HL-60 (cell line): ENCODE data around the gene PPFIA2.
A peak's percentile ranks its signal among the peaks of the same experiment; 100 is the strongest.

Source experiments
- DNase-seq, 2 experiments: peaks; one replicate each; pipeline ENCODE4 v3.0.0-alpha.2; 2010 to 2020; ENCODE audit warnings: low read depth in 1 of 2, low spot score in 1 of 2
- H3K27ac ChIP-seq: fragments of 250-450 bp; sonication (Bioruptor Pico); replicated peaks from 2 replicates; pipeline ENCODE4 v1.5.1; 2020; ENCODE audit warnings: mild to moderate bottlenecking, moderate library complexity
- H3K27me3 ChIP-seq: fragments of 250-450 bp; sonication (Bioruptor Pico); 2 replicates; pipeline ENCODE4 v1.5.1; 2021; ENCODE audit warnings: mild to moderate bottlenecking, moderate library complexity; ENCODE audit not compliant: insufficient read depth, poor library complexity, severe bottlenecking
- H3K4me3 ChIP-seq: replicated peaks from 2 replicates; pipeline ENCODE4 v1.5.1; 2011; ENCODE audit warnings: mild to moderate bottlenecking, control low read depth, low read length; ENCODE audit not compliant: insufficient read depth
- GABPA ChIP-seq: IDR thresholded peaks from 2 replicates; pipeline ENCODE4 v1.6.1; 2012; ENCODE audit warnings: low read depth
- POLR2AphosphoS5 ChIP-seq: IDR thresholded peaks from 2 replicates; pipeline ENCODE4 v1.6.1; 2012; ENCODE audit warnings: low read depth
- REST ChIP-seq: IDR thresholded peaks from 2 replicates; pipeline ENCODE4 v1.6.1; 2012; ENCODE audit warnings: low read depth; ENCODE audit not compliant: insufficient replicate concordance
- SPI1 ChIP-seq: IDR thresholded peaks from 2 replicates; pipeline ENCODE4 v1.6.1; 2012; ENCODE audit warnings: low read depth, mild to moderate bottlenecking, borderline replicate concordance
- TF ChIP-seq, protein P1 (sequence below): IDR thresholded peaks from one replicate; pipeline ENCODE4 v1.5.1; 2011; ENCODE audit warnings: low read length, control low read depth, inconsistent platforms; ENCODE audit not compliant: insufficient read depth

PPFIA2 gene

DNA sequence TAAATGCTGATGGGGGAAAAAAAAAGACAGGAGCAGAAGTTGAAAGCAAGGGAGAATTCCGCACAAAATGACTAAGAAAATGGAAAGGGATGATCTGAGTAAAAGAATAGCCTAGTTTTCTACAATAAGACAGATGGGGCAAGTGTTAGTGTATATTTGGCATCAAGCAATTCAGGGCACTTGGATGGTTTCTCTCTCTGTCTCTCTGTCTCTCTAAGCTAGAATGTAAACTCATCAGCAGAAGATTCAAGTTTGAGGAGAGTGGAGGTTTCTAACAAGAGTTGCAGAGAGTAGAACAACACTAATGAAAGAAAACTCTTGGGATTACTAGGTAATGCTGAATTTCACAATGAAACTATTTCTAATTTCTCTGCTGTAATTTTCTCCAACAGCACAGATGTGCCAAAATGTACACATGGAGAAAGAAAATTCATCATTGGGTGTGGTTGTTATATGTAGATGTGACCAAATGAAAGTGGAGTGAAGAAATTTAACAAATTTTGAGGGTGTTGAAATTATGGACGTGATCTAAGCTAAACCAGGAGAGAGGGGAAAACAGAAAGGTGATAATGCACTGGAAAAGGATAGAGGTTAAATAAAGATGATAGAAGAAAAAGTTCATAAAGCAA, 444.1 kb downstream of the PPFIA2 start:
- H3K27me3 ChIP-seq: no peaks in the 10 kb centered on the region
- H3K27ac ChIP-seq: no peak overlapping the region
- TF ChIP-seq POLR2AphosphoS5 (no peak), REST (no peak), SPI1 (no peak), GABPA (no peak)
- TF ChIP-seq, protein P1, sequence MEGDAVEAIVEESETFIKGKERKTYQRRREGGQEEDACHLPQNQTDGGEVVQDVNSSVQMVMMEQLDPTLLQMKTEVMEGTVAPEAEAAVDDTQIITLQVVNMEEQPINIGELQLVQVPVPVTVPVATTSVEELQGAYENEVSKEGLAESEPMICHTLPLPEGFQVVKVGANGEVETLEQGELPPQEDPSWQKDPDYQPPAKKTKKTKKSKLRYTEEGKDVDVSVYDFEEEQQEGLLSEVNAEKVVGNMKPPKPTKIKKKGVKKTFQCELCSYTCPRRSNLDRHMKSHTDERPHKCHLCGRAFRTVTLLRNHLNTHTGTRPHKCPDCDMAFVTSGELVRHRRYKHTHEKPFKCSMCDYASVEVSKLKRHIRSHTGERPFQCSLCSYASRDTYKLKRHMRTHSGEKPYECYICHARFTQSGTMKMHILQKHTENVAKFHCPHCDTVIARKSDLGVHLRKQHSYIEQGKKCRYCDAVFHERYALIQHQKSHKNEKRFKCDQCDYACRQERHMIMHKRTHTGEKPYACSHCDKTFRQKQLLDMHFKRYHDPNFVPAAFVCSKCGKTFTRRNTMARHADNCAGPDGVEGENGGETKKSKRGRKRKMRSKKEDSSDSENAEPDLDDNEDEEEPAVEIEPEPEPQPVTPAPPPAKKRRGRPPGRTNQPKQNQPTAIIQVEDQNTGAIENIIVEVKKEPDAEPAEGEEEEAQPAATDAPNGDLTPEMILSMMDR: no peak
- no peak overlapping the region for H3K4me3 ChIP-seq
- DNase-seq: no peak

DNA sequence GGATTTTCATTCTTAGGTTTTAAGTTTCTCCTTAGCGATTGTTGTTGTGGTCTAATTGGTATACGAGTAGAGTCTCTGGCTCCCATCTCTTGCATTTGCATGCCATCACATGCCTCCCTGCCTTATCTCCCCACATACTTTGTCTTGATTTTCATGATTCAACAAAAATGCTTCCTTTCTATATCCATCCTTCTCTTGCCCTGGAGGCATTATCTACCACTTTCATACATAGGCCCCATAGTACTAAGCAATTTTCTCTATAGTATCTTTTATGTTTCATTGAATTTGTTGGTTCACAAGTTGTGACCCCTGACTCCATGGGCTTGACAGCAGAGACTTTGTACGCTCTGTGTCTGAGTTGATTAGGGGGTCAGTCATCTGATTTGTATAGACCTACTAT, 455.2 kb downstream of the PPFIA2 start:
- no peak for DNase-seq
- H3K4me3 ChIP-seq: no peak overlapping the region
- no peak for TF ChIP-seq POLR2AphosphoS5
- TF ChIP-seq, protein P1: no peak
- TF ChIP-seq GABPA: no peak
- no peak for TF ChIP-seq SPI1
- no peak for TF ChIP-seq REST

DNA sequence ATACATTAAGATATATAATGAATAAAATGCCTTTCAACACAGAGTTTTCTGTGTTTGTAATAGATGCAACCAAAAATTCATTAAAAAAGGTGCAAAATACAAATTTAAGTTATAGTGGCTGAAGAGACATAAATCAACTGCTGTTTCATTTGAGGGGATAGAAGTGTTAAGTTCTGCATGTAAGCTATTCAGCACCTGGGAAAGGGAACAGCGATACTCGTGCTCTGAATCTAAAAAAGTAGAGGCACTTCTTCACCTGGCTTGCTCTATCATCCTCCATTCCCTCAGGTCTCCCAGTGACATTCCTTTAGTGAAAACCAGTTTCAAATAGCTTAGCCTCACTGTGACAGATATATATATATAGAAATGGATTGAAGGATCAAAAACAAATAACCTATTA, 458.7 kb downstream of the PPFIA2 start:
- TF ChIP-seq REST: peak; percentile 75
- TF ChIP-seq, protein P1: no peak
- no peak overlapping the region for H3K4me3 ChIP-seq
- no peak overlapping the region for H3K27ac ChIP-seq
- no peak for DNase-seq
- H3K27me3 ChIP-seq: no peaks in the 10 kb centered on the region

More for the DNA sequence above, 455.2 kb downstream of the PPFIA2 start:
- H3K27ac ChIP-seq: no peak overlapping the region
- H3K27me3 ChIP-seq: peaks cover 2% of the 10 kb centered on the region
